Ishikawa (cell line): ENCODE measurements around the gene SMARCB1.

Experiments used
- CEBPB ChIP-seq: IDR thresholded peaks from 2 replicates; pipeline ENCODE4 v1.6.1; 2012
- CREB1 ChIP-seq: IDR thresholded peaks from 2 replicates; pipeline ENCODE4 v1.6.1; 2012; ENCODE audit warnings: low read depth
- EGR1 ChIP-seq: IDR thresholded peaks from 2 replicates; pipeline ENCODE4 v1.6.1; 2012
- EP300 ChIP-seq: IDR thresholded peaks from 2 replicates; pipeline ENCODE4 v1.6.1; 2012; ENCODE audit warnings: borderline replicate concordance
- FOXM1 ChIP-seq: IDR thresholded peaks from 2 replicates; pipeline ENCODE4 v1.6.1; 2012; ENCODE audit warnings: low read depth, borderline replicate concordance
- MAX ChIP-seq: IDR thresholded peaks from 2 replicates; pipeline ENCODE4 v1.6.1; 2012
- NFIC ChIP-seq: IDR thresholded peaks from 2 replicates; pipeline ENCODE4 v1.6.1; 2012
- RAD21 ChIP-seq: IDR thresholded peaks from 2 replicates; pipeline ENCODE4 v1.6.1; 2012; ENCODE audit warnings: low read depth
- REST ChIP-seq: IDR thresholded peaks from 2 replicates; pipeline ENCODE4 v1.6.1; 2012; ENCODE audit warnings: low read depth, mild to moderate bottlenecking
- TAF1 ChIP-seq: IDR thresholded peaks from 2 replicates; pipeline ENCODE4 v1.6.1; 2012; ENCODE audit warnings: low read depth, mild to moderate bottlenecking
- TCF12 ChIP-seq: IDR thresholded peaks from 2 replicates; pipeline ENCODE4 v1.6.1; 2012; ENCODE audit warnings: low read depth
- TEAD4 ChIP-seq: IDR thresholded peaks from 2 replicates; pipeline ENCODE4 v1.6.1; 2012
- USF1 ChIP-seq: IDR thresholded peaks from 2 replicates; pipeline ENCODE4 v1.6.1; 2012
- YY1 ChIP-seq: IDR thresholded peaks from 2 replicates; pipeline ENCODE4 v1.6.1; 2012; ENCODE audit warnings: low read depth
- ZBTB7A ChIP-seq: IDR thresholded peaks from 2 replicates; pipeline ENCODE4 v1.6.1; 2012; ENCODE audit warnings: low read depth

Gene SMARCB1

GRCh38 chr22:23767673-23768548, 18.9 kb upstream of the SMARCB1 start, which contains the start of gene CHCHD10:
Gene CHCHD10, minus strand, starts transcription at chr22:23767972. Its CDS starts 98 bp downstream, at chr22:23767874.
- TF ChIP-seq TEAD4 (no peak), MAX (peak; percentile 79), YY1 (peak; percentile 91), CEBPB (no peak), USF1 (no peak; the same call in none of the 2 replicates), TAF1 (peak; percentile 67), FOXM1 (no peak), RAD21 (peak; percentile 64), CREB1 (no peak), TCF12 (peak; percentile 19; the same call in 1 of the 2 replicates), ZBTB7A (peak; percentile 99), NFIC (peak; percentile 26; the same call in 1 of the 2 replicates)

DNA sequence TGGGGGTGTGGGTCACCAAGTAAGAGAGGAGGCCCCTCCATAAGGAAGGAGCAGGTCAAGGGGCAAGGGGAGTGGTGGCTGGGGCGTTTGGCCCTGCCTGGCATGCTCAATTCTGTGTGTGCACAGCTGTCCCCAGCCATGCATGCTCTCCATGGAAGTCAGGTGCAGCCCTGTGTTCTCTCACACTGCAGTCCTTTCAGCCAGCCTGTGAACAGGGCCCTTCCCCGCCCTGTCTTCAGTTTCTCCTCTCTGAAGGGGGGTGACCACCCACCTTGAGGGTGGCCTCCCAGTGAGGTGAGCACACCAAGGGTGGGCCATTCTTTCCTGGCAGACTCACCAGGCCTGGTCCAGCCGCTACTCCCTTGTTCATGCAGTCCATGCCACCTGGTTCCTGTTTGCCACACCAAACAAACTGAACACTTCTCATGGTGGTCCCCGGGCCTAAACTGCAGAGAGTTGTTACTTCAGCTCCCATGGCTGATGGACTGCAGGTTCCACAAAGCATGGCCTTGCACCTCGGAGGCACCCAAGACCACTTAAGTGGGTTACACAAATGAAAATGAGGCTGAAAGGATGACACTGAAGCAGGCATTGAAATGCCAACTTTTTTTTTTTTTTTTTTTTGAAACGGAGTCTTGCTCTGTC, 17.3 kb upstream of the SMARCB1 start:
- TF ChIP-seq USF1 (no peak), EGR1 (no peak), ZBTB7A (no peak), RAD21 (no peak), TAF1 (no peak), CEBPB (no peak), YY1 (no peak), EP300 (no peak), FOXM1 (no peak)

DNA sequence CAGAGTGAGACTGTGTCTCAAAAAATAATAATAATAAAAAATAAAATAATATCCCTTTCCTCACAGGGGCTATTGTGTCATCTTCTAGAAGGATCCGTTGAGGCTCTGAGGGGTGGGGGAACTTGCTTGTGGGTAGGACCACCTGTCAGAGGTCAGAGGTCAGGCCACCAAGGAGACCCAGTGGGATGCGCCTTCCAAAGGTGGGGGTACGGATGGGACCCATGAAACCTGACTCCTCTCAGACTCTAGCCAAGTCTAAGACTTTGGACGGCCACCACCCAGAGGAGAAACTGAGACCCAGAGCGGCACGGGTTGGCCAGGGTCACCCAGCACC, 14.5 kb upstream of the SMARCB1 start:
- no peak for TF ChIP-seq EP300
- no peak for TF ChIP-seq YY1
- no peak for TF ChIP-seq RAD21
- no peak for TF ChIP-seq FOXM1

DNA sequence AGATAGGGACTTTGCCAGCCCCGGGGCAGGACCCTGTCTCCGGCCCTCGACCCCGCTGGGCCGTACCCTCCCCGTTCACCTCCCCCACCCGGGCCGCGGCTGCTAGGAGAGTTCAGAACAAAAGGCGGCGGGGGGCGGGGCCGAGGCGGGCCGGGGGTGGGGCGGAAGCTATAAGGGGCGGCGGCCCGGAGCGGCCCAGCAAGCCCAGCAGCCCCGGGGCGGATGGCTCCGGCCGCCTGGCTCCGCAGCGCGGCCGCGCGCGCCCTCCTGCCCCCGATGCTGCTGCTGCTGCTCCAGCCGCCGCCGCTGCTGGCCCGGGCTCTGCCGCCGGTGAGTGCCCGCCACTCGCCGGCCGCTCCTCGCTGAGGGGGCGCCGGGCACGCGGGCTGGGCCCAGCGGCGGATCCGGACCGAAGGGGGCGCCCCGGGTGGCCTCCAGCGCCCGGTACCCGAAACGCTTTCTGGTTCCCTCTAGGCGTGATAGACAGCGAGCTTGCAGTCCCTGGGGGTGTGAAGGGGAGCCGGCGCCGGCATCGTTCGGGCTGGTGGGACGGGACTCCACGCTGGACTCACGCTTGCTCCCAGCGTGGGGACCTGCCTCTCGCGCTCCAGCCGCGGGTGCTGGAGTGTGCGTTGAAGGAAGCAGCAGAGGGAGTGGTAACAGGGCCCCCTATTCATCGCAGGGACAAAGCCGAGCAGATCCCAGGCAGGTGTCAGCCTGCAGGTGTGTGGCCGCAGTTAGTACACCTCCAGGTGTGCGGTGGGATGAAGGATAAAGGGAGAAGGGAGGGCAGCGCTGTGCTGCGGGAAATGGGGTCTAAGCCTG, 13.9 kb upstream of the SMARCB1 start, which contains the start of gene MMP11:
MMP11 (plus strand) TSS at position 201 of the 825 bp plus-strand sequence; CDS start at position 223, 22 bp downstream.
- no peak for TF ChIP-seq CEBPB
- TF ChIP-seq USF1, result no peak
- TF ChIP-seq RAD21, result no peak
- no peak for TF ChIP-seq REST
- no peak for TF ChIP-seq FOXM1
- TF ChIP-seq YY1, result no peak
- no peak for TF ChIP-seq TCF12
- no peak for TF ChIP-seq EGR1
- no peak for TF ChIP-seq EP300
- no peak for TF ChIP-seq TEAD4
- TF ChIP-seq MAX, result no peak; the same call in 1 of the 2 replicates
- peak; percentile 38; the same call in 1 of the 2 replicates for TF ChIP-seq TAF1
- no peak for TF ChIP-seq CREB1
- no peak for TF ChIP-seq NFIC
- peak; percentile 49 for TF ChIP-seq ZBTB7A

DNA sequence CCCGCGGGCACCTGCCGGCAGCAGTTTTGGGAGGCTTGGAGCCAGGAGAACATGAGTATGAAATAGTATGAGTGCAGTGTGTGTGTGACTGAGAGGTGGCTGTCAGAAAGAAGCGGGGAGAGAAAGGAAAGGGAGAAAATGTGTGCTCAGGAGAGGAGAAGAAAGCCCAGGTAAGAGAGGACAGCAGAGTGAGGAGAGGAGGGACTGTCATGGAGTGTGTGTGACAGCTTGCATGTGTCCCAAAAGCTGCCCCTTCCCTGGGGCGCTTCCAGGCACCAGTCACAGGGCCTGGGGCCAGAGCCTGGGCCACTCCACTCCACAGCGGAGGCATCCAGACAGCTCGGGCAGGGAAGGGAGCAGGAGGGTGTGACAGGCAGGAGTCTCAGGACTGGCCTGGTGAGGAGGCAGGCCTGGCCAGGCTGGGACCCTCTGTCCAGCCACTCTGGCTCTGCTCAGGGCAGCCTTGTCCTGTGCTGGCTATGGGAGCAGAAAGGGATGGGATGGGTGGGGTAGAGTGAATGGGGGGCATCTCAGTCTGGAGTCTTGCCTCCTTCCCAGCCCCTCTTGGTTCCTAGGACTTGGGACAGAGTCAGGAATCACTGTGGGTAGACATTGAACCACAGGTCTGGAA, 13.2 kb upstream of the SMARCB1 start:
- TF ChIP-seq MAX (no peak), EGR1 (no peak), YY1 (no peak), USF1 (no peak), REST (no peak), NFIC (no peak), EP300 (no peak), CEBPB (no peak), FOXM1 (no peak), ZBTB7A (no peak), RAD21 (no peak), CREB1 (no peak), TCF12 (no peak), TEAD4 (no peak)
